CD1c-positive myeloid dendritic cell (primary cell): ENCODE measurements around the gene ERAP2.

Experiments used
- DNase-seq: peaks from one replicate; pipeline ENCODE4 v3.0.0-alpha.2; 2016; ENCODE audit errors: extremely low spot score

ERAP2 gene

GRCh38 chr5:96931605-96932004 is 55.3 kb downstream of the ERAP2 start:
- DNase-seq: peak; percentile 67

GRCh38 chr5:96932026-96932425 is 55.7 kb downstream of the ERAP2 start:
- DNase-seq: peak; percentile 13

GRCh38 chr5:96933764-96934707 is 57.7 kb downstream of the ERAP2 start:
- no peak for DNase-seq

- peak; percentile 96 for DNase-seq
Measured at GRCh38 chr5:96934708-96935558, 58.6 kb downstream of the ERAP2 start.

GRCh38 chr5:96935559-96936430 is 59.5 kb downstream of the ERAP2 start, which contains the start of gene LNPEP:
LNPEP (plus strand) TSS chr5:96936080; CDS start chr5:96936156, 76 bp downstream.
- DNase-seq: peak; percentile 97

- DNase-seq: peak; percentile 39
Measured at GRCh38 chr5:96936431-96937320, 60.4 kb downstream of the ERAP2 start.

- DNase-seq: no peak
Measured at GRCh38 chr5:96940586-96940985, 64.3 kb downstream of the ERAP2 start.

GRCh38 chr5:96941140-96941539 is 64.8 kb downstream of the ERAP2 start:
- DNase-seq: no peak

GRCh38 chr5:96942078-96942477 is 65.8 kb downstream of the ERAP2 start:
- DNase-seq: no peak

- DNase-seq: no peak
Measured at GRCh38 chr5:96942911-96943310, 66.6 kb downstream of the ERAP2 start.

GRCh38 chr5:96943799-96944198 is 67.5 kb downstream of the ERAP2 start:
- DNase-seq: no peak

GRCh38 chr5:96945144-96945897 is 69.0 kb downstream of the ERAP2 start:
- no peak for DNase-seq

GRCh38 chr5:96946381-96946780 is 70.1 kb downstream of the ERAP2 start:
- no peak for DNase-seq

GRCh38 chr5:96952118-96952750 is 75.9 kb downstream of the ERAP2 start:
- DNase-seq: no peak

GRCh38 chr5:96952974-96953730 is 76.9 kb downstream of the ERAP2 start:
- DNase-seq: no peak

- no peak for DNase-seq
Measured at GRCh38 chr5:96957254-96958049, 81.2 kb downstream of the ERAP2 start.

- DNase-seq: no peak
Measured at GRCh38 chr5:96958977-96959376, 82.7 kb downstream of the ERAP2 start.

- peak; percentile 61 for DNase-seq
Measured at GRCh38 chr5:96961053-96961452, 84.8 kb downstream of the ERAP2 start.
